H1 (cell line): Measurements from ENCODE around the gene UQCRQ. TPM values are rescaled to one million over a fixed set of nuclear protein-coding genes. Genes with fewer than 3 reads are reported as not detected.

Source experiments
- CHD7 ChIP-seq: fragments of 300-600 bp; sonication (generic); IDR thresholded peaks from 2 replicates; pipeline ENCODE4 v1.7.1; 2012; ENCODE audit warnings: low read length, moderate library complexity, mild to moderate bottlenecking, inconsistent platforms; ENCODE audit not compliant: insufficient replicate concordance
- EZH2 ChIP-seq: fragments of 200-600 bp; sonication (generic); IDR thresholded peaks from 2 replicates; pipeline ENCODE4 v1.7.1; 2012; ENCODE audit warnings: low read depth, mild to moderate bottlenecking, moderate library complexity, low read length, inconsistent platforms; ENCODE audit not compliant: severe bottlenecking
- polyA plus RNA-seq, 7 experiments: library from polyadenylated mRNA; depleted of rRNA in 3 of 7; stranded (reverse) in 5 of 7; unstranded in 2 of 7; fragments of >200 nt in 5 of 7; fragments of 200-250 nt in 2 of 7; gene quantifications; 1 replicate in 5 of 7; 2 replicates in 1 of 7; 4 replicates in 1 of 7; pipeline versions ENCODE4 v1.2.1 to v1.2.3, GENCODE V29; 2011 to 2013; ENCODE audit warnings: missing spikeins in 2 of 7, mixed read lengths in 2 of 7
- total RNA-seq: library from RNA; stranded (reverse); fragmentation: NEBNext Ultra II Directional; extraction: Animal tissue kit (Norgen Biotek cat#: 25700); gene quantifications from 2 replicates; pipeline ENCODE4 v1.2.1, GENCODE V29; 2021

UQCRQ gene
- total and polyA plus RNA-seq, 2 of the 8 experiments (the other 6 are each of a cell fraction or from before 2014, with no cell fraction given), result 177 to 293 TPM

- TF ChIP-seq CHD7, result no peak
- TF ChIP-seq EZH2, result no peak
Measured at GRCh38 chr5:132820162-132820754, 46.2 kb upstream of the UQCRQ start (continued).
